WTC11 (cell line): ENCODE data around the gene GANAB. TPM values are rescaled to one million over a fixed set of nuclear protein-coding genes. Genes with fewer than 3 reads are reported as not detected.

Source experiments
- ATAC-seq: fragments of 200-7000 bp; cut with Tn5 transposase; 2 replicates; pipeline ENCODE4 v1.10.0; 2021; ENCODE audit warnings: mild to moderate bottlenecking, moderate library complexity
- CTCF ChIA-PET: fragments of 300-600 bp; sonication (Branson Sonifier 250); formaldehyde crosslinking; loops from one replicate; lab custom pipeline; 2021; ENCODE audit warnings: antibody characterized with exemption; lab: Charles Lee
- POLR2A ChIA-PET: fragments of 350-600 bp; sonication (Branson Sonifier 250); formaldehyde crosslinking; loops from one replicate; lab custom pipeline; 2021; ENCODE audit warnings: antibody characterized with exemption; lab: Charles Lee
- DNase-seq: peaks from one replicate; pipeline ENCODE4 v3.0.0; 2021; ENCODE audit warnings: low spot score
- H3K27ac Mint-ChIP-seq: 2 replicates; pipeline ENCODE4 v1.8.0; 2021; ENCODE audit warnings: mixed read lengths
- H3K27me3 Mint-ChIP-seq: 2 replicates; pipeline ENCODE4 v1.8.0; 2021; ENCODE audit warnings: low read depth, mild to moderate bottlenecking, moderate library complexity, mixed read lengths
- H3K36me3 Mint-ChIP-seq: 2 replicates; pipeline ENCODE4 v1.8.0; 2021; ENCODE audit warnings: mixed read lengths
- H3K4me1 Mint-ChIP-seq: 2 replicates; pipeline ENCODE4 v1.8.0; 2022; ENCODE audit warnings: mixed read lengths
- H3K4me3 Mint-ChIP-seq: 2 replicates; pipeline ENCODE4 v1.8.0; 2021; ENCODE audit warnings: mild to moderate bottlenecking, moderate library complexity, mixed read lengths
- H3K9me3 Mint-ChIP-seq: 2 replicates; pipeline ENCODE4 v1.8.0; 2021; ENCODE audit warnings: mixed read lengths
- CTCF ChIP-seq: fragments of 200-600 bp; IDR thresholded peaks from 2 replicates; pipeline ENCODE4 v1.8.0; 2022; ENCODE audit warnings: antibody characterized with exemption
- E2F4 ChIP-seq: sonication (generic); formaldehyde crosslinking; IDR thresholded peaks from 2 replicates; pipeline ENCODE4 v1.8.1; 2022; ENCODE audit warnings: low read depth, mild to moderate bottlenecking, moderate library complexity, missing genetic modification reagents, borderline replicate concordance
- ELF4 ChIP-seq: sonication (generic); formaldehyde crosslinking; IDR thresholded peaks from 2 replicates; pipeline ENCODE4 v1.8.1; 2022; ENCODE audit warnings: low read depth, mild to moderate bottlenecking, moderate library complexity, missing genetic modification reagents
- ETV6 ChIP-seq: sonication (generic); formaldehyde crosslinking; IDR thresholded peaks from 2 replicates; pipeline ENCODE4 v1.8.1; 2022; ENCODE audit warnings: mild to moderate bottlenecking, missing genetic modification reagents
- FOXJ3 ChIP-seq: sonication (generic); formaldehyde crosslinking; IDR thresholded peaks from 2 replicates; pipeline ENCODE4 v1.9.0; 2021; ENCODE audit warnings: missing genetic modification reagents, mild to moderate bottlenecking, borderline replicate concordance
- FOXK1 ChIP-seq: sonication (generic); formaldehyde crosslinking; IDR thresholded peaks from 2 replicates; pipeline ENCODE4 v1.8.0; 2022; ENCODE audit warnings: mild to moderate bottlenecking, moderate library complexity, missing genetic modification reagents
- GABPB1 ChIP-seq: sonication (generic); formaldehyde crosslinking; IDR thresholded peaks from 2 replicates; pipeline ENCODE4 v1.8.1; 2023; ENCODE audit warnings: mild to moderate bottlenecking, missing genetic modification reagents
- GTF2I ChIP-seq: fragments of 250-450 bp; sonication (Bioruptor Pico); conservative IDR thresholded peaks from 2 replicates; pipeline ENCODE4 v1.4.0; 2021; ENCODE audit warnings: mild to moderate bottlenecking
- IRF2 ChIP-seq: sonication (generic); formaldehyde crosslinking; IDR thresholded peaks from 2 replicates; pipeline ENCODE4 v1.8.0; 2022; ENCODE audit warnings: low read depth, missing genetic modification reagents, borderline replicate concordance
- JAZF1 ChIP-seq: fragments of 250-450 bp; sonication (Bioruptor Pico); IDR thresholded peaks from 2 replicates; pipeline ENCODE4 v1.9.0; 2021; ENCODE audit warnings: moderate library complexity, mild to moderate bottlenecking, inconsistent platforms
- KAT7 ChIP-seq: sonication (generic); formaldehyde crosslinking; IDR thresholded peaks from 2 replicates; pipeline ENCODE4 v1.8.1; 2023; ENCODE audit warnings: missing genetic modification reagents, mild to moderate bottlenecking, borderline replicate concordance
- MXD4 ChIP-seq: fragments of 250-450 bp; sonication (Bioruptor Pico); IDR thresholded peaks from 2 replicates; pipeline ENCODE4 v1.8.0; 2021; ENCODE audit warnings: mild to moderate bottlenecking, moderate library complexity, borderline replicate concordance
- NFATC4 ChIP-seq: fragments of 250-450 bp; sonication (Bioruptor Pico); IDR thresholded peaks from 2 replicates; pipeline ENCODE4 v1.9.0; 2021; ENCODE audit warnings: mild to moderate bottlenecking
- NR2C2 ChIP-seq: sonication (generic); formaldehyde crosslinking; IDR thresholded peaks from 2 replicates; pipeline ENCODE4 v1.8.0; 2022; ENCODE audit warnings: mild to moderate bottlenecking, missing genetic modification reagents
- SP1 ChIP-seq: sonication (generic); formaldehyde crosslinking; conservative IDR thresholded peaks from 2 replicates; pipeline ENCODE4 v1.8.1; 2022; ENCODE audit warnings: missing genetic modification reagents
- TCF7 ChIP-seq: sonication (generic); formaldehyde crosslinking; IDR thresholded peaks from 2 replicates; pipeline ENCODE4 v1.8.0; 2022; ENCODE audit warnings: mild to moderate bottlenecking, low read depth, missing genetic modification reagents, moderate library complexity
- USF2 ChIP-seq: sonication (generic); formaldehyde crosslinking; IDR thresholded peaks from 2 replicates; pipeline ENCODE4 v1.8.1; 2023; ENCODE audit warnings: mild to moderate bottlenecking, missing genetic modification reagents, moderate library complexity
- ZNF232 ChIP-seq: sonication (generic); formaldehyde crosslinking; IDR thresholded peaks from 2 replicates; pipeline ENCODE4 v1.8.0; 2022; ENCODE audit warnings: mild to moderate bottlenecking, missing genetic modification reagents
- ZNF263 ChIP-seq: sonication (generic); formaldehyde crosslinking; IDR thresholded peaks from 2 replicates; pipeline ENCODE4 v1.8.1; 2022; ENCODE audit warnings: low read depth, mild to moderate bottlenecking, moderate library complexity, missing genetic modification reagents
- ZNF317 ChIP-seq: sonication (generic); formaldehyde crosslinking; IDR thresholded peaks from 2 replicates; pipeline ENCODE4 v1.8.1; 2023; ENCODE audit warnings: low read depth, mild to moderate bottlenecking, moderate library complexity, missing genetic modification reagents, borderline replicate concordance
- ZNF671 ChIP-seq: fragments of 250-450 bp; sonication (Bioruptor Pico); IDR thresholded peaks from 2 replicates; pipeline ENCODE4 v1.8.0; 2021; ENCODE audit warnings: mild to moderate bottlenecking
- total RNA-seq: library from RNA; stranded (reverse); gene quantifications from 3 replicates; pipeline ENCODE4 v1.2.3, GENCODE V29; 2021
- TF ChIP-seq, protein P1 (sequence below): sonication (generic); formaldehyde crosslinking; IDR thresholded peaks from 2 replicates; pipeline ENCODE4 v1.8.1; 2022; ENCODE audit warnings: mild to moderate bottlenecking, moderate library complexity, missing genetic modification reagents
- TF ChIP-seq, protein P2 (sequence below): fragments of 250-450 bp; sonication (Bioruptor Pico); IDR thresholded peaks from 2 replicates; pipeline ENCODE4 v1.9.0; 2021; ENCODE audit warnings: mild to moderate bottlenecking, borderline replicate concordance
- TF ChIP-seq, protein P3 (sequence below): sonication (generic); formaldehyde crosslinking; IDR thresholded peaks from 2 replicates; pipeline ENCODE4 v1.8.0; 2022; ENCODE audit warnings: mild to moderate bottlenecking, missing genetic modification reagents
- TF ChIP-seq, protein P4 (sequence below): sonication (generic); formaldehyde crosslinking; conservative IDR thresholded peaks from 2 replicates; pipeline ENCODE4 v1.8.1; 2022; ENCODE audit warnings: mild to moderate bottlenecking, missing genetic modification reagents
- TF ChIP-seq, protein P5 (sequence below): fragments of 250-450 bp; sonication (Bioruptor Pico); IDR thresholded peaks from 2 replicates; pipeline ENCODE4 v1.9.0; 2021; ENCODE audit warnings: mild to moderate bottlenecking

GANAB gene
- total RNA-seq, 1 experiment from 2014 or later: 327 TPM

- ATAC-seq (peak; percentile 89), DNase-seq (peak; percentile 96)
- Mint-ChIP-seq H3K27me3 (no peaks in the 10 kb centered on the region; the same call in 1 of the 2 replicates), H3K27ac (peak within 1 kb of the TSS; percentile 91), H3K36me3 (peaks cover 46% of the 10 kb centered on the region), H3K4me1 (peaks cover 19% of the 10 kb centered on the region), H3K4me3 (peak within 1 kb of the TSS; percentile 99), H3K9me3 (no peaks in the 10 kb centered on the region)
- ChIA-PET CTCF (interaction anchor here (0.6 to 4.5 kb wide), 39 partner anchors 9 to 251 kb away, joined by 3 to 74 read pairs (median 5); partner anchors contain the start of genes B3GAT3, BSCL2, C11orf98 and CSKMT), POLR2A (interaction anchor here (0.5 to 3.1 kb wide), 42 partner anchors 9 to 254 kb away, joined by 3 to 53 read pairs (median 7); partner anchors contain the start of genes ASRGL1, B3GAT3, BSCL2 and C11orf98)
- TF ChIP-seq ZNF671 (CRISPR knock-in tag): no peak
- no peak for TF ChIP-seq ELF4
- TF ChIP-seq, protein P1, sequence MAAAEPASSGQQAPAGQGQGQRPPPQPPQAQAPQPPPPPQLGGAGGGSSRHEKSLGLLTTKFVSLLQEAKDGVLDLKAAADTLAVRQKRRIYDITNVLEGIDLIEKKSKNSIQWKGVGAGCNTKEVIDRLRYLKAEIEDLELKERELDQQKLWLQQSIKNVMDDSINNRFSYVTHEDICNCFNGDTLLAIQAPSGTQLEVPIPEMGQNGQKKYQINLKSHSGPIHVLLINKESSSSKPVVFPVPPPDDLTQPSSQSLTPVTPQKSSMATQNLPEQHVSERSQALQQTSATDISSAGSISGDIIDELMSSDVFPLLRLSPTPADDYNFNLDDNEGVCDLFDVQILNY (CRISPR knock-in tag): no peak
- no peak for TF ChIP-seq MXD4 (CRISPR knock-in tag)
- TF ChIP-seq GABPB1 (CRISPR knock-in tag): peak; percentile 78
- TF ChIP-seq, protein P2, sequence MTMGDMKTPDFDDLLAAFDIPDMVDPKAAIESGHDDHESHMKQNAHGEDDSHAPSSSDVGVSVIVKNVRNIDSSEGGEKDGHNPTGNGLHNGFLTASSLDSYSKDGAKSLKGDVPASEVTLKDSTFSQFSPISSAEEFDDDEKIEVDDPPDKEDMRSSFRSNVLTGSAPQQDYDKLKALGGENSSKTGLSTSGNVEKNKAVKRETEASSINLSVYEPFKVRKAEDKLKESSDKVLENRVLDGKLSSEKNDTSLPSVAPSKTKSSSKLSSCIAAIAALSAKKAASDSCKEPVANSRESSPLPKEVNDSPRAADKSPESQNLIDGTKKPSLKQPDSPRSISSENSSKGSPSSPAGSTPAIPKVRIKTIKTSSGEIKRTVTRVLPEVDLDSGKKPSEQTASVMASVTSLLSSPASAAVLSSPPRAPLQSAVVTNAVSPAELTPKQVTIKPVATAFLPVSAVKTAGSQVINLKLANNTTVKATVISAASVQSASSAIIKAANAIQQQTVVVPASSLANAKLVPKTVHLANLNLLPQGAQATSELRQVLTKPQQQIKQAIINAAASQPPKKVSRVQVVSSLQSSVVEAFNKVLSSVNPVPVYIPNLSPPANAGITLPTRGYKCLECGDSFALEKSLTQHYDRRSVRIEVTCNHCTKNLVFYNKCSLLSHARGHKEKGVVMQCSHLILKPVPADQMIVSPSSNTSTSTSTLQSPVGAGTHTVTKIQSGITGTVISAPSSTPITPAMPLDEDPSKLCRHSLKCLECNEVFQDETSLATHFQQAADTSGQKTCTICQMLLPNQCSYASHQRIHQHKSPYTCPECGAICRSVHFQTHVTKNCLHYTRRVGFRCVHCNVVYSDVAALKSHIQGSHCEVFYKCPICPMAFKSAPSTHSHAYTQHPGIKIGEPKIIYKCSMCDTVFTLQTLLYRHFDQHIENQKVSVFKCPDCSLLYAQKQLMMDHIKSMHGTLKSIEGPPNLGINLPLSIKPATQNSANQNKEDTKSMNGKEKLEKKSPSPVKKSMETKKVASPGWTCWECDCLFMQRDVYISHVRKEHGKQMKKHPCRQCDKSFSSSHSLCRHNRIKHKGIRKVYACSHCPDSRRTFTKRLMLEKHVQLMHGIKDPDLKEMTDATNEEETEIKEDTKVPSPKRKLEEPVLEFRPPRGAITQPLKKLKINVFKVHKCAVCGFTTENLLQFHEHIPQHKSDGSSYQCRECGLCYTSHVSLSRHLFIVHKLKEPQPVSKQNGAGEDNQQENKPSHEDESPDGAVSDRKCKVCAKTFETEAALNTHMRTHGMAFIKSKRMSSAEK (CRISPR knock-in tag): no peak
- TF ChIP-seq JAZF1 (CRISPR knock-in tag): no peak
- TF ChIP-seq CTCF: no peak
- TF ChIP-seq ZNF317 (CRISPR knock-in tag): no peak
- peak; percentile 48 for TF ChIP-seq USF2 (CRISPR knock-in tag)
- TF ChIP-seq SP1 (CRISPR knock-in tag): peak; percentile 98
- TF ChIP-seq NR2C2: no peak
- no peak for TF ChIP-seq ZNF263
- TF ChIP-seq, protein P3, sequence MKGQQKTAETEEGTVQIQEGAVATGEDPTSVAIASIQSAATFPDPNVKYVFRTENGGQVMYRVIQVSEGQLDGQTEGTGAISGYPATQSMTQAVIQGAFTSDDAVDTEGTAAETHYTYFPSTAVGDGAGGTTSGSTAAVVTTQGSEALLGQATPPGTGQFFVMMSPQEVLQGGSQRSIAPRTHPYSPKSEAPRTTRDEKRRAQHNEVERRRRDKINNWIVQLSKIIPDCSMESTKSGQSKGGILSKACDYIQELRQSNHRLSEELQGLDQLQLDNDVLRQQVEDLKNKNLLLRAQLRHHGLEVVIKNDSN (CRISPR knock-in tag): no peak
- TF ChIP-seq, protein P4, sequence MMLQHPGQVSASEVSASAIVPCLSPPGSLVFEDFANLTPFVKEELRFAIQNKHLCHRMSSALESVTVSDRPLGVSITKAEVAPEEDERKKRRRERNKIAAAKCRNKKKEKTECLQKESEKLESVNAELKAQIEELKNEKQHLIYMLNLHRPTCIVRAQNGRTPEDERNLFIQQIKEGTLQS (CRISPR knock-in tag): no peak
- peak; percentile 76; the same call in 1 of the 2 replicates for TF ChIP-seq ZNF232 (CRISPR knock-in tag)
- TF ChIP-seq E2F4 (CRISPR knock-in tag): no peak
- no peak; the same call in 1 of the 2 replicates for TF ChIP-seq KAT7
- no peak for TF ChIP-seq GTF2I (CRISPR knock-in tag)
- peak; percentile 97 for TF ChIP-seq FOXK1
- 0 out of 2 replicates have a peak, but pooled peaks have one; percentile 60 for TF ChIP-seq NFATC4 (CRISPR knock-in tag)
- TF ChIP-seq, protein P5, sequence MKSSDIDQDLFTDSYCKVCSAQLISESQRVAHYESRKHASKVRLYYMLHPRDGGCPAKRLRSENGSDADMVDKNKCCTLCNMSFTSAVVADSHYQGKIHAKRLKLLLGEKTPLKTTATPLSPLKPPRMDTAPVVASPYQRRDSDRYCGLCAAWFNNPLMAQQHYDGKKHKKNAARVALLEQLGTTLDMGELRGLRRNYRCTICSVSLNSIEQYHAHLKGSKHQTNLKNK (CRISPR knock-in tag): peak; percentile 54; the same call in 1 of the 2 replicates
- TF ChIP-seq TCF7: no peak
- TF ChIP-seq FOXJ3 (CRISPR knock-in tag): no peak
- no peak for TF ChIP-seq IRF2 (CRISPR knock-in tag)
- TF ChIP-seq ETV6 (CRISPR knock-in tag): peak; percentile 91
These were observed 54.8 kb downstream of the GANAB start, which contains the start of gene TUT1 for GRCh38 chr11:62591448-62592145. Gene TUT1 (minus strand): TSS chr11:62591523. CDS start chr11:62591485, 38 bp downstream.
